Endothelial cell of umbilical vein (primary cell): ENCODE data around the gene SEC14L1. TPM values are rescaled to one million over a fixed set of nuclear protein-coding genes. Genes with fewer than 3 reads are reported as not detected.

Experiments used
- BruUV-seq: library from RNA; stranded (reverse); fragments of 400-500 nt; replicated peaks from 2 replicates; lab custom pipeline; 2021; lab: Mats Ljungman, UMichigan
- CTCF ChIA-PET: fragments of 300-600, 350-600 bp; sonication (Branson Sonifier 250); formaldehyde crosslinking; loops from one replicate; lab custom pipeline; 2021; ENCODE audit warnings: antibody characterized with exemption, inconsistent platforms; lab: Charles Lee
- POLR2A ChIA-PET: fragments of 300-600, 350-600 bp; sonication (Branson Sonifier 250); formaldehyde crosslinking; loops from one replicate; lab custom pipeline; 2021; ENCODE audit warnings: antibody characterized with exemption, inconsistent platforms; lab: Charles Lee
- DNase-seq: peaks from one replicate; pipeline ENCODE4 v3.0.0-alpha.2; 2011; ENCODE audit warnings: low read depth, low spot score
- FAIRE-seq: peaks from 2 replicates; lab custom pipeline; 2011; peaks lifted over from hg19 to GRCh38; lab: Jason Lieb, UNC
- H2AFZ ChIP-seq: 2 replicates; pipeline ENCODE4 v1.6.0; 2012; ENCODE audit warnings: low read depth, low read length, control low read depth, inconsistent platforms
- H3K27ac ChIP-seq: 2 replicates; pipeline ENCODE4 v1.5.1; 2011; ENCODE audit warnings: low read depth, mild to moderate bottlenecking, control low read depth, low read length, moderate library complexity; ENCODE audit not compliant: insufficient read depth
- H3K27me3 ChIP-seq, 2 experiments: 2 replicates each; pipeline versions ENCODE4 v1.6.0 to v1.6.1; 2011; ENCODE audit warnings: low read length in 2 of 2, mixed read lengths in 1 of 2; ENCODE audit not compliant: control insufficient read depth in 2 of 2, insufficient read depth in 2 of 2
- H3K36me3 ChIP-seq, 2 experiments: 2 replicates in 1 of 2; 3 replicates in 1 of 2; pipeline ENCODE4 v1.5.1; 2011; ENCODE audit warnings: low read length in 2 of 2, mild to moderate bottlenecking in 1 of 2, moderate library complexity in 1 of 2; ENCODE audit not compliant: control insufficient read depth in 2 of 2, insufficient read depth in 2 of 2; ENCODE audit errors: extremely low read depth in 1 of 2
- H3K4me1 ChIP-seq: 3 replicates; pipeline ENCODE4 v1.5.1; 2011; ENCODE audit warnings: mild to moderate bottlenecking, low read length; ENCODE audit not compliant: control insufficient read depth, insufficient read depth; ENCODE audit errors: extremely low read depth
- H3K4me2 ChIP-seq: 2 replicates; pipeline ENCODE4 v1.6.1; 2011; ENCODE audit warnings: low read length, control low read depth, mixed read lengths; ENCODE audit not compliant: insufficient read depth
- H3K4me3 ChIP-seq, 3 experiments: fragments of 200-600 bp in 1 of 3; sonication (generic), shearing (Covaris generic) in 1 of 3; replicated peaks in 1 of 3; 2 replicates each; pipeline ENCODE4 v1.5.1; 2011 to 2016; ENCODE audit warnings: control low read depth in 3 of 3, low read length in 3 of 3, mild to moderate bottlenecking in 2 of 3, inconsistent platforms in 1 of 3, low read depth in 1 of 3, moderate library complexity in 1 of 3; ENCODE audit not compliant: insufficient read depth in 1 of 3
- H3K79me2 ChIP-seq: 2 replicates; pipeline ENCODE4 v1.6.0; 2012; ENCODE audit warnings: low read length, inconsistent platforms; ENCODE audit not compliant: control insufficient read depth, insufficient read depth
- H3K9ac ChIP-seq: replicated peaks from 2 replicates; pipeline ENCODE3; 2011; ENCODE audit warnings: low read length, control low read depth; ENCODE audit not compliant: insufficient read depth; ENCODE audit errors: extremely low read depth
- H3K9me1 ChIP-seq: replicated peaks from 3 replicates; pipeline ENCODE4 v1.6.0; 2011; ENCODE audit warnings: mild to moderate bottlenecking, low read length; ENCODE audit not compliant: control insufficient read depth, insufficient read depth; ENCODE audit errors: extremely low read depth
- H3K9me3 ChIP-seq: replicated peaks from 2 replicates; pipeline ENCODE4 v1.5.1; 2012; ENCODE audit warnings: low read length, inconsistent platforms; ENCODE audit not compliant: control insufficient read depth, insufficient read depth
- H4K20me1 ChIP-seq: replicated peaks from 2 replicates; pipeline ENCODE3; 2011; ENCODE audit warnings: mild to moderate bottlenecking, low read length; ENCODE audit not compliant: control insufficient read depth, insufficient read depth; ENCODE audit errors: extremely low read depth
- EZH2 ChIP-seq: IDR thresholded peaks from 2 replicates; pipeline ENCODE4 v1.6.1; 2012; ENCODE audit warnings: borderline replicate concordance, low read depth, mild to moderate bottlenecking, moderate library complexity, low read length, inconsistent platforms; ENCODE audit not compliant: severe bottlenecking
- FOS ChIP-seq: IDR thresholded peaks from 2 replicates; pipeline ENCODE4 v1.6.1; 2011; ENCODE audit warnings: mild to moderate bottlenecking, low read length, moderate library complexity, borderline replicate concordance; ENCODE audit not compliant: insufficient read depth
- GATA2 ChIP-seq: IDR thresholded peaks from 2 replicates; pipeline ENCODE4 v1.7.0; 2011; ENCODE audit warnings: low read depth, mild to moderate bottlenecking, moderate library complexity, mixed read lengths, low read length; ENCODE audit not compliant: insufficient read length, insufficient read depth
- JUN ChIP-seq: IDR thresholded peaks from 2 replicates; pipeline ENCODE4 v1.6.1; 2011; ENCODE audit warnings: borderline replicate concordance, low read depth; ENCODE audit not compliant: insufficient read length, insufficient read depth
- MYC ChIP-seq: IDR thresholded peaks from one replicate; pipeline ENCODE4 v1.6.1; 2011; ENCODE audit warnings: mild to moderate bottlenecking, low read depth, low read length
- POLR2A ChIP-seq: IDR thresholded peaks from 2 replicates; pipeline ENCODE4 v1.6.1; 2012; ENCODE audit warnings: low read depth, mild to moderate bottlenecking, control low read depth, low read length
- POLR2AphosphoS5 ChIP-seq: IDR thresholded peaks from 2 replicates; pipeline ENCODE4 v1.6.1; 2012; ENCODE audit warnings: low read depth, mild to moderate bottlenecking, control low read depth, low read length, moderate library complexity; ENCODE audit not compliant: insufficient read depth
- dilution Hi-C: fragments of 300-500 bp; cut with MboI; formaldehyde crosslinking; loops from one replicate; pipeline ENCODE4 v1.15.0; 2019; ENCODE audit warnings: low sequenced_read_pairs; ENCODE audit not compliant: extremely low pct_ligation_motif_present
- intact Hi-C: fragments of 100-400 bp; cut with micrococcal nuclease; formaldehyde crosslinking; loops from one replicate; pipeline ENCODE4 v1.10.0; 2022
- polyA plus RNA-seq, 4 experiments: library from polyadenylated mRNA; depleted of rRNA in 3 of 4; stranded (reverse) in 3 of 4; unstranded in 1 of 4; fragments of >200 nt; gene quantifications; 2 replicates each; pipeline versions ENCODE4 v1.2.1 to v1.2.3, GENCODE V29; 2011 to 2012; ENCODE audit warnings: missing spikeins in 1 of 4
- total RNA-seq: library from RNA; stranded (reverse); gene quantifications from 2 replicates; pipeline ENCODE4 v1.2.3, GENCODE V29; 2021
- TF ChIP-seq, protein P1 (sequence below): IDR thresholded peaks from 2 replicates; pipeline ENCODE4 v1.6.1; 2011; ENCODE audit not compliant: insufficient read depth, insufficient read length
- TF ChIP-seq, protein P2 (sequence below), 2 donors: IDR thresholded peaks; 1 replicate in 1 of 2; 2 replicates in 1 of 2; pipeline ENCODE4 v1.5.1; 2011; ENCODE audit warnings: low read length in 2 of 2, mild to moderate bottlenecking in 2 of 2, moderate library complexity in 2 of 2, control low read depth in 1 of 2, inconsistent platforms in 1 of 2, low read depth in 1 of 2; ENCODE audit not compliant: insufficient read depth in 1 of 2; ENCODE audit errors: extremely low read depth in 1 of 2

Gene SEC14L1
- total and polyA plus RNA-seq, 2 donors (not counting 3 experiments of a cell fraction or from before 2014, with no cell fraction given) = 215 to 631 TPM

DNA sequence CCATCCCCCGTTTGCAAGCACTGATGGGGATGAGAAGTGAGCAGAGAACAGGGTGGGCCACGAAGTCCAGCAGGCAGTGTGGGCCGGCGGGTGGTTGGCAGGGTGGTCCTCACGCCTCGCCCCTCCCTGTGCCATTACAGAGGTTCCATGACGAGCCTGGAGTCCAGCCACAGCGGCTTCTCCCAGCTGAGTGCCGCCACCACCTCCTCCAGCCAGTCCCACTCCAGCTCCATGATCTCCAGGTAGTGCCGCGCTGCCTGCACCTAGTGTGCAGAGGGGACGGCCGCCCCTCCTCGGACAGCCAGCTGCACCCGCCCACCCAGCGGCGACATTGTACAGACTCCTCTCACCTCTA is 73.0 kb downstream of the SEC14L1 start:
- POLR2A ChIA-PET = no interaction called here
- intact Hi-C loops (no loop called here), dilution Hi-C loops (no loop called here)
- Histone ChIP-seq H3K4me2 (no peak overlapping the region), H3K9me1 (no peaks in the 10 kb centered on the region), H3K27me3 (no peaks in the 10 kb centered on the region), H3K9me3 (no peaks in the 10 kb centered on the region), H2AFZ (no peak overlapping the region), H3K9ac (no peak overlapping the region), H3K4me1 (peaks cover 6% of the 10 kb centered on the region), H3K79me2 (peaks cover 63% of the 10 kb centered on the region), H4K20me1 (no peaks in the 10 kb centered on the region), H3K36me3 (peaks cover 77% of the 10 kb centered on the region in 2 experiments), H3K4me3 (no peak overlapping the region), H3K27ac (no peak overlapping the region)
- FAIRE-seq (no peak), DNase-seq (no peak)
- CTCF ChIA-PET = no interaction called here
- BruUV-seq = no TSS peak
- TF ChIP-seq, protein P1, sequence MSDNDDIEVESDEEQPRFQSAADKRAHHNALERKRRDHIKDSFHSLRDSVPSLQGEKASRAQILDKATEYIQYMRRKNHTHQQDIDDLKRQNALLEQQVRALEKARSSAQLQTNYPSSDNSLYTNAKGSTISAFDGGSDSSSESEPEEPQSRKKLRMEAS = no peak
- TF ChIP-seq POLR2A = no peak
- no peak for TF ChIP-seq JUN
- TF ChIP-seq GATA2 = no peak
- no peak for TF ChIP-seq MYC
- TF ChIP-seq POLR2AphosphoS5 = no peak
- TF ChIP-seq EZH2 = no peak
- no peak for TF ChIP-seq FOS
- TF ChIP-seq, protein P2, sequence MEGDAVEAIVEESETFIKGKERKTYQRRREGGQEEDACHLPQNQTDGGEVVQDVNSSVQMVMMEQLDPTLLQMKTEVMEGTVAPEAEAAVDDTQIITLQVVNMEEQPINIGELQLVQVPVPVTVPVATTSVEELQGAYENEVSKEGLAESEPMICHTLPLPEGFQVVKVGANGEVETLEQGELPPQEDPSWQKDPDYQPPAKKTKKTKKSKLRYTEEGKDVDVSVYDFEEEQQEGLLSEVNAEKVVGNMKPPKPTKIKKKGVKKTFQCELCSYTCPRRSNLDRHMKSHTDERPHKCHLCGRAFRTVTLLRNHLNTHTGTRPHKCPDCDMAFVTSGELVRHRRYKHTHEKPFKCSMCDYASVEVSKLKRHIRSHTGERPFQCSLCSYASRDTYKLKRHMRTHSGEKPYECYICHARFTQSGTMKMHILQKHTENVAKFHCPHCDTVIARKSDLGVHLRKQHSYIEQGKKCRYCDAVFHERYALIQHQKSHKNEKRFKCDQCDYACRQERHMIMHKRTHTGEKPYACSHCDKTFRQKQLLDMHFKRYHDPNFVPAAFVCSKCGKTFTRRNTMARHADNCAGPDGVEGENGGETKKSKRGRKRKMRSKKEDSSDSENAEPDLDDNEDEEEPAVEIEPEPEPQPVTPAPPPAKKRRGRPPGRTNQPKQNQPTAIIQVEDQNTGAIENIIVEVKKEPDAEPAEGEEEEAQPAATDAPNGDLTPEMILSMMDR (IDR thresholded peaks at IDR 0.05; ENCODE audit: extremely low read depth in 1 of 2, insufficient read depth in 1 of 2, low read depth in 1 of 2, low read length in 2 of 2) = no peak
